NCI-H2227 (cell line): ENCODE data around the gene MID2.
"Not testable (repeated sequence)": the region's sequence is repeated elsewhere in the genome, so short reads cannot be mapped to it uniquely, and the experiment has no call there.

ENCODE experiments used
- DNase-seq: peaks from one replicate; lab custom pipeline; 2025; ENCODE audit not compliant: unreplicated experiment; lab: John Stamatoyannopoulos, UW

Gene MID2

GRCh38 chrX:107836958-107837357 lies 11.3 kb downstream of the MID2 start:
- no peak for DNase-seq

DNA sequence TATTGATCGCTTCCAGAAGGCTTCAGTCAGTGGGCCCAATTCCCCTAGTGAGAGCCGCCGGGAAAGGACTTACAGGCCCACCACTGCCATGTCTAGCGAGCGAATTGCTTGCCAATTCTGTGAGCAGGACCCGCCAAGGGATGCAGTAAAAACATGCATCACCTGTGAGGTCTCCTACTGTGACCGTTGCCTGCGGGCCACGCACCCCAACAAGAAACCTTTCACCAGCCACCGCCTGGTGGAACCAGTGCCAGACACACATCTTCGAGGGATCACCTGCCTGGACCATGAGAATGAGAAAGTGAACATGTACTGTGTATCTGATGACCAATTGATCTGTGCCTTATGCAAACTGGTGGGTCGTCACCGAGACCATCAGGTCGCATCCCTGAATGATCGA lies 15.3 kb downstream of the MID2 start:
- DNase-seq, result no peak

- no peak for DNase-seq
Observed at GRCh38 chrX:107842715-107843400, 17.2 kb downstream of the MID2 start.

DNA sequence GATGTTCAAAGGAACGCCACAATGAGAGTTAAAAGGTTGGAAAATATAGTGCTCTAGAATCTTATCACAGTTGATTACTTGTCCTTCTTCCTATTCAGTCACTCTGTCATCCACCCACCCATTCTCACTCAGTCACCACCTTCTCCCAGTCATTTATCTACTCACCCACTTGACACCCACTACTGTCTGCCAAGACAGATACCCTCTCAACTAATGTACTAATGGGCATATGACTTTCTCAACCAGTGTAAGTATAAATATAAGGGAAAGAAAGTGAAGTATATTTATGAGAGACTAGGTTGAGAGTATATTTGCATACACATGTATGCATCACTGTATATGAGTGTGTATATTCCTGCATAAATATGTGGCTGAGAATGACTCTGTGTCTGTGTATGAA lies 20.0 kb downstream of the MID2 start:
- DNase-seq, result no peak

DNA sequence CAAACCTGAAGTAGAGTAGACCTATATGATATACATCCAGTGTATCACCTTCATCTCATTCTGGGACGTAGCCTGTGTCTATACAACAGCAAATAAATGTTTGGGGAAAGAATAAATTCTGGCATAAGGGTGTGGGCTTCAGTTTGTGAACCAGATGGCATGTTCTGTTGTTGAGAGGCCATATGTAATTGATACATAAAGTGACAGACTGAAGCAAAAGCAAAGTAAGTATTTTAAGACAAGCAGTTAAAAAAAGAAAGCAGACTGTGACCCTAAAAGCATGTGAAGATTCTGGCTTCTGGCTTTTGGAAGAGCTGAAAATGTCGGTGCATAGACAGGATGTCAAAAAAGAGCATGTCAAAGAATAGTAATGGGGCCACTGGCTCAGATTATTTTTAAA lies 22.9 kb downstream of the MID2 start:
- DNase-seq, result no peak

GRCh38 chrX:107849747-107850421 lies 24.2 kb downstream of the MID2 start:
- DNase-seq, result no peak

DNA sequence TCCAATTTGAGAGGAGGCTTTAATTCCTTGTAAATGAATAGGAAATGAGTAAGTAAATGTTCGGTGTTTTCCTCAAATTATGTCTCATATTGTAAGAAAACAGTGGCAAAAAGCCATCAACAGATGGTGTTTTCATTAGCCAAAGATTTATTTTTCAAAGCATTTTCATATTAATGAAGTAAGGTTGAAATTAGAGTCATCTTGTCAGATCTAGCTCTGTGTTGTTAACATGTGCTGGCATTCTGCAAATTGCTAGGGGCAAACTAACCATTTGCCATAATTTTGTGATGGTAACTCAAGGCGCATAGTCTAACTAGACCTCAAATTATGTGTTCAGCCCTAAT lies 24.7 kb downstream of the MID2 start:
- DNase-seq, result no peak

DNA sequence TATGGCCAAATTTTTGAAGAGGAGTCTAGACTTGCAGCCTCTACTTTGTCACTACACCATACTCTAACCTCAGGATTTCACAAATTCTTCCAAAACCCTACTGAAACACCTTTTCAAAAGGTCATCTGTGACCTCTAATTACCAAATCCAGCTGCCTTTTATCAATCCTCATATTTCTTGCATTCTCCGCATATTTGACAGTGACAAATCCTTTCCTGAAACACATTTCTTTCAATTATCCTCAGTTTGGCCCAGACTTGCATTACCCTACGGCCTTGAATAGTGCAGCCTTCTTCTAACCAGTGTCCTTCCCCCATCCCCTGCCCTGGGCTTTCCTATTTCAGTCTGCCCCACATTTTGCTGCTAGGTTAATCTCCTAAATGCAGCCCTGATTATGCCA lies 25.5 kb downstream of the MID2 start:
- DNase-seq, result no peak

DNA sequence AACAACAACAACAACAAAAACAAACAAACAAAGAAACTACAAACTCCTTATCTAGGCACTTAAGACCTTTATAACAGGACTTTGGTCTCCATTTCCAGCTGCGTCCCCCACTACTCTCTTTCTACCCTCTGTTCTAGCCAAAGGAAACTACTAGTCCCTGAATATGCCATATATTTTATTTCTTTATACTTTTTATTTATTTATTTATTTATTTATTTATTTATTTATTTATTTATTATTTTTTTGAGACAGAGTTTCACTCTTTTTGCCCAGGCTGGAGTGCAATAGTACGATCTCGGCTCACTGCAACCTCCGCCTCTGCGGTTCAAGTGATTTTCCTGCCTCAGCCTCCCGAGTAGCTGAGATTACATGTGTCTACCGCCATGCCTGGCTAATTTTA lies 26.0 kb downstream of the MID2 start:
- not testable (repeated sequence) for DNase-seq

DNA sequence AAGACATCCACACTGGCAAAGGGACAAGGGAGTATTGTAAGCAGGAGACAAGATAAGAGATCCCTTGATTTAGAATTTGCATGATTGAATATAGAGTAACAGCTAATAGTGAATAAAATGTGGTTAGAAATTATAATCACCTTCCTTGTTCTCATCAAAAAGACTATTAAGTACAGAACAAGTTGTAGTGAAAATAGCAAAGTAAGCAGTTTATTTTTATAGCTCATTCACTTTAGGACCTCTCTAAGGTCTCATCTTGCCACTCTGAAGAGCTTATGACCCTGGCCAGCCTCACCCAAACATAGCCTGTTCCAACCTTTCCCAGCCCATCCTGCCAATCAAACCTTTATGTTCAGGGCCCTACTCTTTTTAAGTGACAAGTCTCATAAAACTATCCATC lies 30.6 kb downstream of the MID2 start:
- DNase-seq, result no peak

- DNase-seq, result not testable (repeated sequence)
Observed at GRCh38 chrX:107857041-107857440, 31.4 kb downstream of the MID2 start.

GRCh38 chrX:107857837-107858236 lies 32.2 kb downstream of the MID2 start:
- DNase-seq, result no peak

GRCh38 chrX:107861056-107861455 lies 35.4 kb downstream of the MID2 start:
- no peak for DNase-seq

GRCh38 chrX:107871136-107871535 lies 45.5 kb downstream of the MID2 start:
- no peak for DNase-seq

DNA sequence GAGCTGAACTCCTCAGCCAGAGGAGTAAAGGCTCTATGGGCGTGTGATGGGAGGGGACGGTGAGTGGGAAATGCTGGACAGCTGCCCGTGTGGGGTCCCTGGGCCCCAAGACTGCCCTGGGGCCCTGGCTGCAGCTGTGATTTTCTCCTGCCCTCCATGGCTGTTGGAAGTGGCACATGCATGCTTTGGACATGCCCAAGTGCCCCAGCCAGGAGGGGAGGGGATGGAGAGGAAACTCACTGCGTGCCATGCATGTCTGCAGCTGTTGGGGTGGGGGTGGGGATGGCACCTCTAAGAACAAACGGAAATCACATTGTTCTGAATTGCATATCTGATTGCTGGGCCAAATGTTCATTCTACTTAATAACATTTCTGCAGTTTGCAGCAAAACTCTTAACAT lies 52.4 kb downstream of the MID2 start:
- no peak for DNase-seq

DNA sequence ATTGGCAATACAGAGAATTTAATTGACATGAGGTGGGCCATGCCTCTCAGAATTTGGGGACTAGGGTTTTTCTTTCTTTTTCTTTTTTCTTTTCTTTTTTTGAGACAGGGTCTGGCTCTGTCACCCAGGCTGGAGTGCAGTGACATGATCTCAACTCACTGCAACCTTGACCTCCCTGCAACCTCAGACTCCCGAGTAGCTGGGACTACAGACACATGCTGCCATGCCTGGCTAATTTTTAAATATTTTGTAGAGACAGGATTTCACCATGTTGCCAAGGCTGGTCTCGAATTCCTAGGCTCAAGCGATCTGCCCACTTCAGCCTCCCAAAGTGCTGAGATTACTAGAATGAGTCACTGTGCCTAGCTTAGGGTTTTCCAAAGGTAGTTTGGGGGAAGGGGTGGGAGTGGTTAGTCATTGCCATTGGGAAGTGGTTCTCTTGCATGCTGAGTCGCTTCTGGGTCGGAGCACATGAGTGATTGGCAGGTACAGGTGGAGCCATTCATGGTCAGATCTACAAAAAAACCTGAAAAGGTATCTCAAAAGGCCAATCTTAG lies 54.5 kb downstream of the MID2 start:
- DNase-seq, result no peak

GRCh38 chrX:107894038-107894437 lies 68.4 kb downstream of the MID2 start:
- peak; percentile 66 for DNase-seq

- DNase-seq, result no peak
Observed at GRCh38 chrX:107902721-107903120, 77.1 kb downstream of the MID2 start.

DNA sequence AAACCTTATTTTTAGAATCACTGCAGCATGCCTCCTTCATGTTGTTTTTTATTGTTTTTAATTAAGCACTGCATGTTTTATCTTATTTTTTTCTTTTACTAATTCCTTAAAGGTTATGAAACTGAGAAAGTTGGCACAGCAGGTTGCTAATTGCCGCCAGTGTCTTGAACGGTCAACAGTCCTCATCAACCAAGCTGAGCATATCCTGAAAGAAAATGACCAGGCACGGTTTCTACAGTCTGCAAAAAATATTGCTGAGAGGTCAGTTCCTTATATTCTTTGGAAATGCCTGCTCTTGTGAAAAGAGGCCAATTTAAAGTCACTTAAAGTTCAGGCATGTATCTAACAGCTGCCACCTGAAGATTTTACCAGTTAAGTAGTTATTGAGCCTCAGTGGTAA lies 79.7 kb downstream of the MID2 start:
- no peak for DNase-seq

DNA sequence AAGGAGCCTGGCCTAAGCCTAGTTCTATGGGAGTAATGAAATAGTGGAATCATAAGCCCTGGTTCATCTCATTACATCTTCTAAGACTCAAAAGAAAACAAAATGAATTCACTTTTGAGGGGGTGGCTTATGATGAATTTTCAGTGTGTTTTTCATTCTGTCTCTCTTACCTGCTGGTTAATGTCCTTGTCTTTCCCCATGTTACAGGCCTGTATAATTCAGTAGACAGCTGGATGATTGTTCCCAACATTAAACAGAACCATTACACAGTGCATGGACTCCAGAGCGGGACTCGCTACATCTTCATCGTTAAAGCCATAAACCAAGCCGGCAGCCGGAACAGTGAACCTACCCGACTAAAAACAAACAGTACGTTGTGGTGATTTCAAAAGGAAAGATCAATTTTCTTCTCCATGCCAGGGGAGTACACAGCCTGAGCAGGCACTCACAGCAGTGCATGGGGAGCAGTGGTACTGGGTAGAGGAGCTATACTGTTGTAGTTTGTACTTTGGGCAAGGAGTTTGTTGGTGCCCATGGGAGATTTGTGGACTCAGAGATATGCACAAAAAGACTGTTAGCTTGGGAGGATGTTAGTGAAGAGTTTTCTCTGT lies 98.6 kb downstream of the MID2 start:
- no peak for DNase-seq

DNA sequence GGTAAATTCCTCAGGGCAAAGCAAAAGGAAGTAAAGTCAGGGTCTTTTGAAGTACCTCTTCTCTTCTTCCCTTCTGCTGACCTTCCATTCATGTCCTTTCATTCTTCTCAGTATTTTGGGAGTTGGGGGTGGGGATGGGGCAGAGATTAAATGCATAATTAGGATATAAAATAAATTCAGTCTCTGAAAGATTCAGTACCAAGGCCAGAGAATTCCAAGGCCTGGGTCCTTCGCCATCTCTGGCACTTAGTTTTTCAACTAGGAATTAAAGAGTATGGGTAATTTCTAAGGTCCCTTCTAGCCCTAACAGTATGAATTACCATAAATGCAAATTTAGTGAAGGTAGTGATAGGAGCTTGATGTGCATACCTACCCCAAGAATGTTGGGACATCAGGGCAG lies 108.6 kb downstream of the MID2 start:
- no peak for DNase-seq

DNA sequence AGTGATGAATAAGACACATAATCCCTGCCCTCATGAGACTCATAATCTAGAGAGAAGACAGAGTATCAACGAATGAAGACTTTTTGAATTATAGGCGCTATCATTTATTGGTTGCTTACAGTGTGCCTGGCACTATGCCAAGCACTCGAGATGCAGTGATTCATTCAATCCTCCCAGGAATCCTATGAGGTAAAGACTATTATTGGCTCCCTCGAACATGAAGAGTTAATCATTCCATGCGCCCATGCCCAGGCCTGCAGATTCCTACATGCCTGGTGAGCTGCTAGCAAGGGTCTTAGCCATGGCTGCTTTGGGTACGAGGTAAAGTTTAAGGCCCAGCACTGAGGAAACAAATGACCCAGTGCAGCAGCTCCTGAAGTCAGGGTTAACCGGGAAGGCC lies 109.5 kb downstream of the MID2 start:
- peak; percentile 20 for DNase-seq
